Measurements from ENCODE around the gene DOCK3.

GRCh38 chr3:50983887-50984286 is 309.2 kb downstream of the DOCK3 start:
- TF ChIP-seq CTCF (IDR thresholded peaks at IDR 0.05 in 8 of 11, conservative IDR thresholded peaks at IDR 0.05 in 3 of 11) (no peak), POLR2A (IDR thresholded peaks at IDR 0.05) (no peak), POLR2AphosphoS5 (IDR thresholded peaks at IDR 0.05) (no peak)

All from spleen (tissue), 7 donors.